Lung (tissue), 13 donors: ENCODE results near the gene PTBP3. TPM values are rescaled to one million over a fixed set of nuclear protein-coding genes. Genes with fewer than 3 reads are reported as not detected.

Experiments
- ATAC-seq: fragments of 200-7000 bp; cut with Tn5 transposase; one replicate; pipeline ENCODE4 v1.9.1; 2020; ENCODE audit warnings: moderate number of reproducible peaks; ENCODE audit not compliant: insufficient read depth, low FRiP score
- DNase-seq, 3 donors: peaks; one replicate each; pipeline ENCODE4 v3.0.0-alpha.2; 2013 to 2017
- H3K27ac ChIP-seq, 2 donors: one replicate each; pipeline ENCODE4 v1.5.1; 2013; ENCODE audit warnings: mild to moderate bottlenecking in 2 of 2, moderate library complexity in 2 of 2, control low read depth in 1 of 2, inconsistent platforms in 1 of 2, low read depth in 1 of 2, low read length in 1 of 2
- H3K27me3 ChIP-seq, 3 donors: one replicate each; pipeline ENCODE4 v1.5.1; 2013; ENCODE audit warnings: low read length in 2 of 3; ENCODE audit not compliant: control insufficient read depth in 3 of 3, insufficient read depth in 3 of 3
- H3K36me3 ChIP-seq, 4 donors: one replicate each; pipeline ENCODE4 v1.5.1; 2013; ENCODE audit warnings: low read length in 4 of 4, mild to moderate bottlenecking in 1 of 4, moderate library complexity in 1 of 4; ENCODE audit not compliant: control insufficient read depth in 4 of 4, insufficient read depth in 4 of 4
- H3K4me1 ChIP-seq, 5 donors: one replicate each; pipeline ENCODE4 v1.5.1; 2013; ENCODE audit warnings: low read length in 5 of 5, mild to moderate bottlenecking in 2 of 5, moderate library complexity in 1 of 5; ENCODE audit not compliant: control insufficient read depth in 5 of 5, insufficient read depth in 5 of 5
- H3K4me3 ChIP-seq: one replicate; pipeline ENCODE4 v1.5.1; 2013; ENCODE audit warnings: mild to moderate bottlenecking, control low read depth, moderate library complexity
- H3K9ac ChIP-seq, 2 donors: one replicate each; pipeline ENCODE4 v1.5.1; 2013; ENCODE audit warnings: low read length in 2 of 2, control low read depth in 1 of 2; ENCODE audit not compliant: insufficient read depth in 1 of 2
- H3K9me3 ChIP-seq, 4 donors: one replicate each; pipeline ENCODE4 v1.5.1; 2013; ENCODE audit warnings: low read length in 3 of 4, mild to moderate bottlenecking in 1 of 4, moderate library complexity in 1 of 4; ENCODE audit not compliant: control insufficient read depth in 4 of 4, insufficient read depth in 3 of 4
- CTCF ChIP-seq: IDR thresholded peaks from 2 replicates; pipeline ENCODE4 v1.5.1; 2012; ENCODE audit warnings: mild to moderate bottlenecking; ENCODE audit errors: control extremely low read depth, extremely low read depth
- WGBS, 2 donors: extraction: QIAGEN DNeasy Blood & Tissue Kit; methylation state at CpG; one replicate each; pipeline ENCODE4 v1.1.7; 2013; 5-methylcytosine and 5-hydroxymethylcytosine counted together
- polyA plus RNA-seq, 2 donors: library from polyadenylated mRNA; stranded (reverse); fragments of 200-250 nt; gene quantifications; one replicate each; pipeline ENCODE4 v1.2.1, GENCODE V29; 2013
- small RNA-seq: library from RNA; depleted of rRNA; stranded (forward); fragments of <200 nt; gene quantifications from one replicate; pipeline ENCODE3, GENCODE V24; 2014; ENCODE audit warnings: low replicate concordance
- total RNA-seq, 2 donors: library from RNA; depleted of rRNA in 1 of 2; stranded (reverse); fragments of >200 nt in 1 of 2; gene quantifications; one replicate each; pipeline ENCODE4 v1.2.1, GENCODE V29; 2014 to 2021
- donor health status: control.
- donor health status: control.
- donor health status: Bipolar disorder and iron deficiency.
- donor health status: healthy.
- donor health status: DM: yes; HTN: yes; CAD: no.

Gene PTBP3
- total and polyA plus RNA-seq, 4 donors = 12.4 to 75.1 (median 46.8) TPM

- Histone ChIP-seq H3K27ac (no peak overlapping the region), H3K4me1 (peaks cover 0 to 20% (median 3%) of the 10 kb centered on the region in 5 donors), H3K9me3 (no peaks in the 10 kb centered on the region), H3K9ac (no peak overlapping the region), H3K4me3 (no peak overlapping the region), H3K27me3 (no peaks in the 10 kb centered on the region), H3K36me3 (peaks cover 0 to 2% (median 0%) of the 10 kb centered on the region in 4 donors)
- 67 to 76% methylated on average over 4 of the region's 4 CpGs for WGBS, 2 donors
- TF ChIP-seq CTCF = no peak
- peak in 2 of 3 donors; percentile 19 to 63 for DNase-seq
- ATAC-seq = no peak
Measured at GRCh38 chr9:112170235-112170634, 163.2 kb downstream of the PTBP3 start.

- no peak for ATAC-seq
- no peak overlapping the region for H3K9ac ChIP-seq
Measured at GRCh38 chr9:112169368-112169767, 164.1 kb downstream of the PTBP3 start.

DNA sequence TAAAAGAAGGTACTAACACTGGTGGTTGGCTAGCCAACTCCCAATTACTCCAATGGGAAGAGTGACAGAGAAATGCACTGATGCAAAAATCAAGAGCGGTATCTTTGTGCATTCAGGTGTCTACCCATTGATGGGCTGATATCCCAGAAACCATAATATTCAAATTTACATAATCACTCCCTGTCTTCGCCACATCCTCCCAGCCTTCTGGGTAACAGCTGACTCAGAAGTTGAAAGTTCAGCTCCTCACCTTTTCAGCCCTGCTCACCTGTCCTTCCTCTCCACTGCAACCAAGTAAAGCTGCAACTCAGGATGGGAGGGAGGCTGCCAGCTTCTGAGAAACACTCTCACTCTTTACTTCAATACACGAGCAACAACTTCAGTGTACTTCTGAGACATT is 165.2 kb downstream of the PTBP3 start:
- H3K4me3 ChIP-seq = no peak overlapping the region
- H3K9ac ChIP-seq = no peak overlapping the region
- DNase-seq (no peak), ATAC-seq (no peak)
- peaks cover 0 to 15% (median 0%) of the 10 kb centered on the region in 5 donors for H3K4me1 ChIP-seq
- H3K27ac ChIP-seq = no peak overlapping the region
- H3K9me3 ChIP-seq = no peaks in the 10 kb centered on the region
- no peak for TF ChIP-seq CTCF
- no peaks in the 10 kb centered on the region for H3K27me3 ChIP-seq
- H3K36me3 ChIP-seq = peaks cover 0 to 2% (median 0%) of the 10 kb centered on the region in 4 donors
- 68 to 82% methylated on average over 3 of the region's 3 CpGs for WGBS, 2 donors

More at GRCh38 chr9:112169368-112169767, 164.1 kb downstream of the PTBP3 start:
- TF ChIP-seq CTCF = no peak
- DNase-seq = no peak
- Histone ChIP-seq H3K36me3 (peaks cover 0 to 2% (median 0%) of the 10 kb centered on the region in 4 donors), H3K27me3 (no peaks in the 10 kb centered on the region), H3K4me1 (peaks cover 0 to 20% (median 3%) of the 10 kb centered on the region in 5 donors), H3K27ac (no peak overlapping the region), H3K9me3 (no peaks in the 10 kb centered on the region), H3K4me3 (no peak overlapping the region)
- WGBS, 2 donors = 74 to 84% methylated on average over 6 of the region's 6 CpGs

Small RNA genes lying within 50 kb of the gene (small RNA-seq; reads per million reads assigned to genes)
- gene RF00019 = not detected
- gene RN7SL430P = not detected
- gene RN7SL57P = not detected
- gene RNA5SP295 = not detected

Other genes starting within 250 kb of the PTBP3 start
- 10 to 100 TPM; 23.6 to 26.6 TPM for gene SUSD1, start 158.3 kb downstream of the PTBP3 start, total RNA-seq
- 10 to 100 TPM in 1 of 2 donors, 1 to 10 TPM in 1; 4.4 to 18.6 TPM for gene SUSD1, start 158.3 kb downstream of the PTBP3 start, polyA plus RNA-seq
- gene HSDL2, start 46.5 kb upstream of the PTBP3 start, total RNA-seq = 10 to 100 TPM; 31.4 to 58.6 TPM
- gene HSDL2, start 46.5 kb upstream of the PTBP3 start, polyA plus RNA-seq = 10 to 100 TPM; 22.5 to 38.2 TPM
- 10 to 100 TPM; 11.6 to 24.0 TPM for gene KIAA1958, start 153.2 kb upstream of the PTBP3 start, total RNA-seq
- gene KIAA1958, start 153.2 kb upstream of the PTBP3 start, polyA plus RNA-seq = 1 to 10 TPM; 2.0 TPM